ENCODE results near the gene DIAPH3. TPM values are rescaled to one million over a fixed set of nuclear protein-coding genes. Genes with fewer than 3 reads are reported as not detected.
A peak's percentile ranks its signal among the peaks of the same experiment; 100 is the strongest.

DIAPH3 gene
- total RNA-seq, 1 donor from 2014 or later = 24.1 TPM

DNA sequence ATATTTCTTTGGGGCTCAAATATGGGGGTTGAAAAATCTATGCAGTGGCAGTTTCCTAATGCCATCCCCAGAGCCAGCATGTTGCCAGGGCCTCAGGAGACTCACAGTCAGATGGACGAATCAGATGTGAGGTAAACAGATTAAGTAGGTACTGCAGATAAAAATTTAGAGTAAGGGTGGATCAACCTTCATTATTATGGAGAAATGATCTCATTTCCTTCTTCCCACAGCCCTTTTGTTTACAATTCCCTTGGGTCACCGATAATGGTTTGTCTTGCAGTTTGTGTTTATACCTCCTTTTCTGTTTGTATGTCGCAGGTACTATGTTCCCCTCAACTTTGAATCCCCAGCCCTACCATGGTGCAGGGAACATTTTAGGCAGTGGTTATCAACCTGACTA is 20.0 kb downstream of the DIAPH3 start:
- peaks cover 57% of the 10 kb centered on the region for H3K4me1 Mint-ChIP-seq (ENCODE audit: low read depth)
- H3K9me3 Mint-ChIP-seq (ENCODE audit: low read depth) = no peaks in the 10 kb centered on the region
- TF ChIP-seq, protein P1, sequence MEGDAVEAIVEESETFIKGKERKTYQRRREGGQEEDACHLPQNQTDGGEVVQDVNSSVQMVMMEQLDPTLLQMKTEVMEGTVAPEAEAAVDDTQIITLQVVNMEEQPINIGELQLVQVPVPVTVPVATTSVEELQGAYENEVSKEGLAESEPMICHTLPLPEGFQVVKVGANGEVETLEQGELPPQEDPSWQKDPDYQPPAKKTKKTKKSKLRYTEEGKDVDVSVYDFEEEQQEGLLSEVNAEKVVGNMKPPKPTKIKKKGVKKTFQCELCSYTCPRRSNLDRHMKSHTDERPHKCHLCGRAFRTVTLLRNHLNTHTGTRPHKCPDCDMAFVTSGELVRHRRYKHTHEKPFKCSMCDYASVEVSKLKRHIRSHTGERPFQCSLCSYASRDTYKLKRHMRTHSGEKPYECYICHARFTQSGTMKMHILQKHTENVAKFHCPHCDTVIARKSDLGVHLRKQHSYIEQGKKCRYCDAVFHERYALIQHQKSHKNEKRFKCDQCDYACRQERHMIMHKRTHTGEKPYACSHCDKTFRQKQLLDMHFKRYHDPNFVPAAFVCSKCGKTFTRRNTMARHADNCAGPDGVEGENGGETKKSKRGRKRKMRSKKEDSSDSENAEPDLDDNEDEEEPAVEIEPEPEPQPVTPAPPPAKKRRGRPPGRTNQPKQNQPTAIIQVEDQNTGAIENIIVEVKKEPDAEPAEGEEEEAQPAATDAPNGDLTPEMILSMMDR (IDR thresholded peaks at IDR 0.05) = no peak
- no peak for DNase-seq (ENCODE audit: low spot score)
- H3K27ac Mint-ChIP-seq (ENCODE audit: unreplicated experiment) = no peak overlapping the region
- no peaks in the 10 kb centered on the region for H3K27me3 Mint-ChIP-seq (ENCODE audit: low read depth)
- H3K36me3 Mint-ChIP-seq (ENCODE audit: low read depth) = peaks cover 1% of the 10 kb centered on the region
- no peak overlapping the region for H3K4me3 Mint-ChIP-seq (ENCODE audit: unreplicated experiment)

DNA sequence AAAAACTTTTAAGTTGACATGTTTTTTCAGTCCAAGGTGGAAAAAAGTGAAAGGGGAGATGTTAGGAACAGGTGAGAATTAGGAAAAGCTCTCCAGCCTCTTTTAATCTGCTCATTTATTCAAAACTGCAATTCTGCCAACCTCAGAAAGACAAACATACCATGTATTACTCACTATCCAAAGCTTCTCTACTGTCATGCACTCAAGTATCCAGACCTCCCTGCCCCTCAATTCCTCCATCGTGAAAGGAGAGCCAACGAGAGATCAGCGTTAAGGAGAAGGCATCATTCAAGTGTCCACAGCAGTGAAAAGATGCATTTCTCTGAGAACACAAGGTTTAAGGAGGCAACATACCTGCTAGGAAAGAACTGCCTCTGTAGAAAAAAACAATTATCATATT is 24.5 kb downstream of the DIAPH3 start:
- no peaks in the 10 kb centered on the region for H3K27me3 Mint-ChIP-seq (ENCODE audit: low read depth)
- H3K9me3 Mint-ChIP-seq (ENCODE audit: low read depth) = no peaks in the 10 kb centered on the region
- peak overlapping the region; percentile 44 for H3K4me3 Mint-ChIP-seq (ENCODE audit: unreplicated experiment)
- no peak for DNase-seq (ENCODE audit: low spot score)
- TF ChIP-seq, protein P1 (IDR thresholded peaks at IDR 0.05) = no peak
- H3K4me1 Mint-ChIP-seq (ENCODE audit: low read depth) = peaks cover 39% of the 10 kb centered on the region
- H3K27ac Mint-ChIP-seq (ENCODE audit: unreplicated experiment) = peak overlapping the region; percentile 88
- peaks cover 1% of the 10 kb centered on the region for H3K36me3 Mint-ChIP-seq (ENCODE audit: low read depth)

DNA sequence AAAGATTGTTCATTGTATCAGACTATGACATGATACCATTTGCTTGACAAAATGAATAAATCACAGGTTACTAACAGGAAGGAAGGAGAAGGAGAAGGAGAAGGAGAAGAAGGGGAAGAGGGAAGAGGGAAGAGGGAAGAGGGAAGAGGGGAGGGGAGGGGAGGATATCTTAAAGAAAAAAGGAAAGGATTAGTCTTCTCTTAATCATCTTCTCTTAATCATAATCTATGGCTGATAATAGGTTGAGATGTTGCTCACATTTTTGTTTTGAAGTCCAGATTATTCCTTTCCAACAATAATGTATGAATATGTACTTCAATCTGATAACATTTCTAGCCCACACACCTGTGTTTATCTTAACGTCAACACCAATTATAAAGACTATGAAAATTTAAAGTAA is 25.1 kb downstream of the DIAPH3 start:
- Mint-ChIP-seq H3K9me3 (ENCODE audit: low read depth) (no peaks in the 10 kb centered on the region), H3K27ac (ENCODE audit: unreplicated experiment) (peak overlapping the region; percentile 88), H3K36me3 (ENCODE audit: low read depth) (peaks cover 1% of the 10 kb centered on the region), H3K27me3 (ENCODE audit: low read depth) (no peaks in the 10 kb centered on the region), H3K4me1 (ENCODE audit: low read depth) (peaks cover 41% of the 10 kb centered on the region), H3K4me3 (ENCODE audit: unreplicated experiment) (no peak overlapping the region)
- no peak for DNase-seq (ENCODE audit: low spot score)
- TF ChIP-seq, protein P1 (IDR thresholded peaks at IDR 0.05) = no peak

DNA sequence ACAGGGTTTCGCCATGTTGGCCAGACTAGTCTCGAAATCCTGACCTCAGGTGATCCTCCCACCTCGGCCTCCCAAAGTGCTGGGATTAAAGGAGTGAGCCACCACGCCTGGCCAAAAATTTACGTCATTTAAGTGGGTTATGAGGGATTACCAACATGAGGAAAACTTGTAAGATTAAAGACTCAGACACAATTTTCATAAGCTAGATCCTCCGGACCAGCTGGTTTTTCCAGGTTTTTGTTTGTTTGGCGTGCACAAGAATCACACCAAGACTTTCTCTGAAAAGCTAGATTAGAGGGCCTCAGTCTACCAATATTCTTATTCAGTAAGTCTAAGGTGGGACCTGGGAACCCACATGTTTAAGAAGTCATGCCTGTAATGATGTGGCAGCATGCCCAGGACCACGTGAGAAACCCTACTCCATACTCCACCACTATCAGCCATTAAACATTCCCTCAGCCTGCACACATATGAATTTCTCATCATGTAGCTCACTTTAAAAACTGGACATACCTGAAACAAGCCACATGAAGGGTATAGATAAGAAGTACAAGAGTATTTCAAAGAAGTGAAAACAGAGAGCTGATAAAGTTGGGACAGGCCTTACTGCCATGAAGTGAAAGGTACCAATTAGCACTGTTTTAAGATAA is 25.7 kb downstream of the DIAPH3 start:
- H3K27ac Mint-ChIP-seq (ENCODE audit: unreplicated experiment) = no peak overlapping the region
- peaks cover 1% of the 10 kb centered on the region for H3K36me3 Mint-ChIP-seq (ENCODE audit: low read depth)
- no peaks in the 10 kb centered on the region for H3K9me3 Mint-ChIP-seq (ENCODE audit: low read depth)
- H3K27me3 Mint-ChIP-seq (ENCODE audit: low read depth) = no peaks in the 10 kb centered on the region
- H3K4me1 Mint-ChIP-seq (ENCODE audit: low read depth) = peaks cover 41% of the 10 kb centered on the region
- TF ChIP-seq, protein P1 (IDR thresholded peaks at IDR 0.05) = no peak
- DNase-seq (ENCODE audit: low spot score) = no peak
- no peak overlapping the region for H3K4me3 Mint-ChIP-seq (ENCODE audit: unreplicated experiment)

DNA sequence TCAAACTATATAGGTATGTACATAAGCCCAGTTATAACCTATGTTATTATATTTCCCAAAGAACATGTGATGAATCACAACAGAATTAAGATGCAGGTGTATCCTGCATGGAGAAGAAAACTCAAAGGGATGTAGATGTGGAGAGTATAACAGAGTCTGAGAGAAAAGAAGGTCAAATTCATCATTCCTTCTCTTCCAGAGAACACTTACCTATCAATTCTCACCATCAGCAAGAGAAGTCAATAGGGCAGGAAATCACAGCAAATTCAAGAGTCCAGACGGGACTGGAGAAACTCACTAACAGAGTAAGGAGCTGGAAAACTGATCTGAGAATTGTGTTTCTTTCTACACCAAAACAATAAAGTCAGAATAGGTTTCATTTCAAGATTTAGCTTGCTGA is 28.4 kb downstream of the DIAPH3 start:
- no peaks in the 10 kb centered on the region for H3K27me3 Mint-ChIP-seq (ENCODE audit: low read depth)
- TF ChIP-seq, protein P1 (IDR thresholded peaks at IDR 0.05) = no peak
- no peak overlapping the region for H3K4me3 Mint-ChIP-seq (ENCODE audit: unreplicated experiment)
- peaks cover 6% of the 10 kb centered on the region for H3K36me3 Mint-ChIP-seq (ENCODE audit: low read depth)
- DNase-seq (ENCODE audit: low spot score) = no peak
- H3K27ac Mint-ChIP-seq (ENCODE audit: unreplicated experiment) = no peak overlapping the region
- no peaks in the 10 kb centered on the region for H3K9me3 Mint-ChIP-seq (ENCODE audit: low read depth)
- H3K4me1 Mint-ChIP-seq (ENCODE audit: low read depth) = peaks cover 41% of the 10 kb centered on the region

Data from chondrocyte (in vitro differentiated cells).